Measurements from ENCODE around the gene CSTPP1.
"Not testable (repeated sequence)": the region's sequence is repeated elsewhere in the genome, so short reads cannot be mapped to it uniquely, and the experiment has no call there.

The CSTPP1 gene

GRCh38 chr11:46912526-46913150 lies 23.9 kb upstream of the CSTPP1 start:
- no peak for DNase-seq

GRCh38 chr11:46913484-46913883 lies 23.1 kb upstream of the CSTPP1 start:
- DNase-seq, result no peak

- peak; percentile 46 for DNase-seq
Observed at GRCh38 chr11:46914363-46914762, 22.2 kb upstream of the CSTPP1 start.

GRCh38 chr11:46914910-46915309 lies 21.7 kb upstream of the CSTPP1 start:
- no peak for DNase-seq

- DNase-seq, result peak; percentile 87
Observed at GRCh38 chr11:46916286-46917108, 20.1 kb upstream of the CSTPP1 start.

- no peak for DNase-seq
Observed at GRCh38 chr11:46917109-46917761, 19.3 kb upstream of the CSTPP1 start.

- no peak for DNase-seq
Observed at GRCh38 chr11:46917762-46918082, 18.8 kb upstream of the CSTPP1 start.

- peak; percentile 36 for DNase-seq
Observed at GRCh38 chr11:46918083-46918787, 18.3 kb upstream of the CSTPP1 start, which contains the start of gene LRP4. TSS of gene LRP4 (minus strand) at chr11:46918550. CDS start at chr11:46918379, 171 bp downstream.

GRCh38 chr11:46918788-46919513 lies 17.6 kb upstream of the CSTPP1 start:
- DNase-seq, result no peak

GRCh38 chr11:46920755-46921154 lies 15.8 kb upstream of the CSTPP1 start:
- peak; percentile 98 for DNase-seq

GRCh38 chr11:46927928-46928327 lies 8.6 kb upstream of the CSTPP1 start:
- DNase-seq, result not testable (repeated sequence)

- not testable (repeated sequence) for DNase-seq
Observed at GRCh38 chr11:46928701-46929100, 7.9 kb upstream of the CSTPP1 start.

GRCh38 chr11:46930089-46930488 lies 6.5 kb upstream of the CSTPP1 start:
- DNase-seq, result peak; percentile 69

- no peak for DNase-seq
Observed at GRCh38 chr11:46942172-46942571, 5.6 kb downstream of the CSTPP1 start.

- DNase-seq, result no peak
Observed at GRCh38 chr11:46944356-46945075, 8.0 kb downstream of the CSTPP1 start.

- DNase-seq, result no peak
Observed at GRCh38 chr11:46947399-46948077, 11.0 kb downstream of the CSTPP1 start.

- peak; percentile 73 for DNase-seq
Observed at GRCh38 chr11:46948378-46949131, 12.0 kb downstream of the CSTPP1 start.

GRCh38 chr11:46949297-46949696 lies 12.7 kb downstream of the CSTPP1 start:
- no peak for DNase-seq

GRCh38 chr11:46951864-46952263 lies 15.3 kb downstream of the CSTPP1 start:
- no peak for DNase-seq

- no peak for DNase-seq
Observed at GRCh38 chr11:46952553-46952952, 16.0 kb downstream of the CSTPP1 start.
